HG03066 (cell line): Measurements from ENCODE around the gene OR51M1.
"Not testable (repeated sequence)": the region's sequence is repeated elsewhere in the genome, so short reads cannot be mapped to it uniquely, and the experiment has no call there.

ENCODE experiments used
- ATAC-seq: cut with Tn5 transposase; IDR thresholded peaks from one replicate; pipeline ENCODE4 v1.9.1; 2021; ENCODE audit warnings: low read depth; ENCODE audit not compliant: unreplicated experiment

Gene OR51M1, protein sequence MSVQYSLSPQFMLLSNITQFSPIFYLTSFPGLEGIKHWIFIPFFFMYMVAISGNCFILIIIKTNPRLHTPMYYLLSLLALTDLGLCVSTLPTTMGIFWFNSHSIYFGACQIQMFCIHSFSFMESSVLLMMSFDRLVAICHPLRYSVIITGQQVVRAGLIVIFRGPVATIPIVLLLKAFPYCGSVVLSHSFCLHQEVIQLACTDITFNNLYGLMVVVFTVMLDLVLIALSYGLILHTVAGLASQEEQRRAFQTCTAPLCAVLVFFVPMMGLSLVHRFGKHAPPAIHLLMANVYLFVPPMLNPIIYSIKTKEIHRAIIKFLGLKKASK

DNA sequence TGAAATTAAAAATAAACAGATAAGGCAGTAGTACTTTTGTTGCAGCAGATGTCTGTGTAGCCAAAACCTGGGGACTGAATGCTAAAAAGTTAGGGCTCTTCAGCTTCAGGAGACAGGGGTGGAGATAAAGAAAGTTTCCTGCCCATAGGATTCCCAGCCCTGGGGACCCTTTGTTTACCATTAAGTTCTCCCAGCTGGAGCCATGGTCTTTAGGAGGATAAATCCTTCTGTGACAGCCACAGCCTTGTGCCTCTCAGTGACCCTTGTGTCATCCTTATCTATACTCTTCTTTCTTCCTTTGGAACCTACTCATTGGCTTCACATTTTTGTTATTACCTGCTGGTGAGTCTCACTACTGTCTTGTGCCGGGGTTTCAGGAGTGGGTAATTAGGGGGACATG is at the start of gene OR51M1:
Gene OR51M1, plus strand, starts transcription at position 237 of the 400 bp plus-strand sequence. CDS start 5,587 bp downstream, outside the sequence.
- no peak for ATAC-seq

DNA sequence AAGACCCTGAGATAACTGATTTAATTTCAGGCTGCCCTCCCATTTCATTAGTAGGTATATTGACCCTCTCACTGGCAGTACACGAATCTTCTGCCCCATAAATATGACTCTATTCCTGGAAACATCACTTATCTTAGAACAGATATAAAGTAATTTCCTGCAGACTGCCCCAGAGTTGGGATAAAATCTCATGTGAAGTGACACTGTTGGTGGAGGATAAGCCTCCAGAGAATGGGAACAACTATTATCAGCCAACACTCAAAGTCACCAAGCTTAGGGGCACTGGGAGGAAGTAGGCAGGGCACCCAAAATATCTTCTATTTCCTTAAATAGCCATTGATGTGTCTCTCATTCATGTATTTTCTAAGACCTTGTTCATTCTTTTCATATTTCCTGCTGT is 48.4 kb upstream of the OR51M1 start:
- no peak for ATAC-seq

DNA sequence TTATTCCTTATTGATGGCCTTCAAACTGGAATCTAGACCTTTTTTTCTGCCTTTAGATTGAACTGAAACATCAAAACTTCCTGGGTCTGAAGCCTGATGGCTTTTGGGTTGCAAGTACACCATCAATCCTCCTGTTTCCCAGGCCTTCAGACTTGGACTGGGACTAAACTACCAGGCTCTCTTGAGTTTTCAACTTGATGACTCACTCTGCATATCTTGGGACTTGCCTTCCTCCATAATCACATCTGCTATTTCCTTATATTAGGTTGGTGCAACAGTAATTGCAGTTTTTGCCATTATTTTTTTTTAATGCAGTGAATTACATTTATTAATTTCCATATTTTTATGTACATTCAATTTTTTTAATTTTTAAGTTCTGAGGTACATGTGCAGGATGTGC is 47.3 kb upstream of the OR51M1 start:
- no peak for ATAC-seq

DNA sequence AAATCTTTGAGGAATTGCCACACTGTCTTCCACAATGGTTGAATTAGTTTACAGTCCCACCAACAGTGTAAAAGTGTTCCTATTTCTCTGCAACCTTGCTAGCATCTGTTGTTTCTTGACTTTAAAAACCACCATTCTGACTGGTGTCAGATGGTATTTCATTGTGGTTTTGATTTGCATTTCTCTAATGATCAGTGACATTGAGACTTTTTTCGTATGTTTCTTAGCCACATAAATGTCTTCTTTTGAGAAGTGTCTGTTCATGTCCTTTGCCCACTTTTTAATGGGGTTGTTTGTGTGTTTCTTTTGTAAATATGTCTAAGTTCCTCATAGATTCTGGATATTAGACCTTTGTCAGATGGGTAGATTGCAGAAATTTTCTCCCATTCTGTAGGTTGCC is 46.4 kb upstream of the OR51M1 start:
- not testable (repeated sequence) for ATAC-seq

DNA sequence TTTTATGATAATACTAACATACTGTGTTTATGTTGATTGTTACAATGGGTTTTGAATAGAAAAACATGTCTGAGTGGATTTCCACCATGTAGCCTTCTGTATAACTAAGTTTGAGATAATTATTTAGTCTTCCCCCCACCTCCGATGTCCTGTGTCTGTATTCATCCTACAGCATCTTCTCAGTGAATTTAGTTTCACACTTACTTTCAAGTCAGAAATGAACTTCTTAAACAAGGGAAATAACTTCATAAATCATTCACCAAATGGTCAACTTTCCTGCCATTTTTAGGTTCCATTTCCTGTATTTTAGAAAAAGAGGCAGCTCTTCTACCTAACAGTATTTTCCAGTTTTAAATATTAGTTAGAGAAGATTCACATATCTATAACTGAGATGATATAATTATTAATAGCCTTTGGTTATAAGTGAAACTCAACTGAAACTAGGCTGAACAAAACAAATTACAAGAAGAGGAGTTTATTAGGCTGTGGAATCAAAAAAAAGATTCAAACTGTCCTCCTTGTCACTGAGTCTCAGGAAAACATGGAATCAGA is 43.8 kb upstream of the OR51M1 start:
- peak; percentile 76 for ATAC-seq

DNA sequence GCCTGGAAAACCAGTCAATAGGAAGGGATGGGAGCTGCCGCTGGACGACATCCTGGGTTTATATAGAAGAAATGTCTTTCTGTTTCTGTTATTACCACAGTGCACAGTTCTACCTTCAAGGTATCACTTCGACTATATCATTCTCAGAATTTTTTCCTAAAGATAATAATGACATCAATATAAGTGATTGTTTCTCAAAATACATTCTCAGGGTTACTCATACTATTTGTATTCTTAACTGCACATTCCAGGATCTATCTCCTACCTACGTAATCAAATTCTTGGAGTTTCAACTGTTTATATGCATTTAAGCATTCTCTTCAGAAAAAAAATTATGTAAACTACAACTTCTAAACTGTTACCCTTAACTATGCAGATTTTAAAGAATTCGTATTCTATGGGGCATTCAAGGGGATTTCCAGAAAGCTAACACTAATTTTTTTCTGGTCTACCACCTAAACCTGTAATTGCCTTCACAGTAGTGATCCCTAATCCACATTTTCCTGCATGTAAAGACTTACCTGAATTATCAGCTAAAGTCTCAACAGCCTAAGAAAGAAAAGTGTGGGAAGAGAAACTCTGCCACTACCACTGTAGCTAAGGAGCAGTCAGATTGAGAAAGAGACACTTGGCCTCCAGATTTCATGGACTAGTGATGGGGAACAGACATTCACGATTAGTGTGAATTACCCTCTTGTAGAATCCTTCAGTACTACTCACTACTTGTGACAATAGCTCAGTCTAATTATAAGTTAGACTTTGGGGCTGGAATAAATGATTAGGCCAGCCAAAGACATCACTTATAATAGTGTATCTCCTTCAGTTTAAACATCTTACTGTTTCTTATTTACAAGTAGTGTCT is 39.9 kb upstream of the OR51M1 start, which contains the start of gene OR51B5:
Gene OR51B5, minus strand, starts transcription at position 51 of the 862 bp plus-strand sequence. Its CDS starts 0 bp downstream, at position 51.
- ATAC-seq = no peak

DNA sequence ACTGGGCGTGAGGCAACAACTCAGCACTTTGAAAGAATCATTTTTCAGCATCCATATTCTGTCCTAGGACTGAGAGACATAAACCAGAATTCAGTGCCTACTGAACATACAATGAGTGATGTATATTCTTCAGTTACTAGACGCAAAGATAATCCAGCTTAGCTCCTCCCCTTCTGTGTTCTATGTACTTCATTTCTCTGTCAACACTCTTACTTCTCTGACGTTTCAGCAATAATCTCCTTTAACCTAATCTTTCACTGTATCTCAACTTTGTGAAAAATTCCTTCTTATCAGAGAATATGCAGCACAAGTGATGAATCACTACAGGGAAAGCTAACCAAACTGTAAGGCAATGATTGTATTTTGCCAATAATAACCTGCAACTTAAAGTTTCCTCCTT is 37.8 kb upstream of the OR51M1 start:
- no peak for ATAC-seq

DNA sequence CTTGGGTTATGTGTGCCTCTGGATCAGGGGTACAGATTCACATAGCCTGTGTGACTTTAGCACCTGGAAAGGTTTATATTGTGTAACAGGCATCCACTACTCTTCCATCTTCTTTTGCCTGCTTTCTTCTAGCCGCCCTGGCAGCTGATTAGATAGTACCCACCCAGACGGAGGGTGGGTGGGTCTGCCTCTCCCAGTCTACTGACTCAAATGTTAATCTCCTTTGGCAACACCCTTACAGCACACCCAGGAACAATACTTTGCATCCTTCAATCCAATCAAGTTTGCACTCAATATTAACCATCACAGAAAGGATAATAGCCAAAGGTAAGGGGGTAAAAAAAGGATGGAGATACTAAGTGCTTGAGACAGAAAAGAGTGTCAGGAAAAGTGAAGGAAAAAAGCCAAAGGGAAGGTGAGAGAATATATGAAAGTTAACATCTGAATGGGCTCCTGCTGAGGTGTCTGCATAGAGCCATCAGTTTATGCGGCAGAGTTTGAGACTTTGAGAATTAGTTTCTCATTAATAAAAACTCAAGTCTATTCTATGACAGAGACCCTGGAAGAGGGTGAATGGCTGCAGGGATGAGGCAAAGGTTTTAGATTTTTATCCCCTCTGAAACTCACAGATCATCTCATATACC is 34.9 kb upstream of the OR51M1 start:
- no peak for ATAC-seq

DNA sequence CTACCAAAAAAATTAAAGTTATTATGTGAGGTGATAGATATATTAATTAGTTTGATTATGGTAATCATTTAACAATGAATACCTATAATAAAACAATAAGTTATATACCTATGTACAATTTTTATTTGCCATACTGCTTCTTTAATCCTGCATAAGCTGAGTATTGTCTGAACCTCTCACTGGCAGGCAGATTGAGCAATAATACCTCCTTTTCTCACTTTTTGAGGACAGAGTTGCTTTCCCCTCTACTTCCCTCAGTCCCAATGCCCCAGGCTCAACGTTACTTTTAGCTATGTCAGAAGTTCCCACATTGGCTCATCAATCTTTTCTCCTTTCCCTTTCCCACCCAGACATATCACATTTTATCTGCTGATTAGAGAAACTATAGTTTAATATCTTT is 34.1 kb upstream of the OR51M1 start:
- ATAC-seq = no peak

DNA sequence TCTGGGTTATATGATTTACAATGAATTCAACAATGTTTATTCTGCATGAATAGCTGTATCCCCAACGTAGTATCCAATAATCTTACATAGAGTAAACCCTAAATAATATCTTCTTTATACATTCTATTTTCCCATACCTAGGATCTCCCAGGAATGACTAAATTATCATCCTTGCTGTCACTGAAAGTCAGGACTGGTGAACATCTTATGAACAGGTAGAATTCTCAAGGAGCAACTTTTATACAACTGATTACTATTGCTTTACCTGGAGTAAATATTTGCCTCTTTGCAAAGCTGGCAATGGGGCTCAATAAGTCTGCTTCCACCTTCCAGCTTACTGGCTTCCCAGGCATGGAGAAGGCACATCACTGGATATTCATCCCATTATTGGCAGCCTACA is 32.4 kb upstream of the OR51M1 start, which contains the start of gene OR51B6:
Gene OR51B6, plus strand, starts transcription at position 301 of the 400 bp plus-strand sequence. Its CDS starts 0 bp downstream, at position 301.
- ATAC-seq = no peak

DNA sequence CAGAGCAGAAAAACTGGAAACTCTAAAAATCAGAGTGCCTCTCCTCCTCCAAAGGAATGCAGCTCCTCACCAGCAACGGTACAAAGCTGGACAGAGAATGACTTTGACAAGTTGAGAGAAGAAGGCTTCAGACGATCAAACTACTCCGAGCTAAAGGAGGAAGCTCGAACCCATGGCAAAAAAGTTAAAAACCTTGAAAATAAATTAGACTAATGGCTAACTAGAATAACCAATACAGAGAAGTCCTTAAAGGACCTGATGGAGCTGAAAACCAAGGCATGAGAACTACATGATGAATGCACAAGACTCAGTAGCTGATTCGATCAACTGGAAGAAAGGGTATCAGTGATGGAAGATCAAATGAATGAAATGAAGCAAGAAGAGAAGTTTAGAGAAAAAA is 27.6 kb upstream of the OR51M1 start:
- ATAC-seq = not testable (repeated sequence)

DNA sequence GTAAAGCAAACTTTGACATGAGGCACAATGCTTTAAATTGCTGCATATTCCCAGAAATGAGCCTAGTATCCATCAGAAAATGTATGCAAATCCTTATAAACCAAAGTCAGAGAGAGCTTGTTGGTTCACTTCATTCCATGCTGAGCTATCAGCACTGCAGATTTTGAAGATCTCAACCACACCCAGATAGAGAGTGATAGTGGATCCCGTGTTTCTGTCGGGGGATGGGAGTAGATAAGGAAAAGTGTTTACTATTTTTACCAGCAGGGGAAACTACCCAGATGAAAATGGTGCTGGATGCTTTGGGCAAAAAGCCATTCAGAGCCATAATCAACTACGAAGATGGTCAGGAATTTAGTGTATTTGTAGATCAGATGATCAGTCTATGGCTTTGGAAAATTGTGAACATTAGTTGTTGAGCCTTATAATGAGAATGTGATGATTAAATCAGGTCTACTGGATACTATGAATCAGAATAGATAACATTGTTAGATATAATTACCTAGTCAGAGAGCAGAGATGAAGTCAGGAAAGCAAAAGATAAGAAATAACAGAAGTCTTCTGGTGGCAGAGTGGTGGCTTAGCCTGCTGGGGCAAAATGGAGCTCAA is 21.5 kb upstream of the OR51M1 start:
- no peak for ATAC-seq

DNA sequence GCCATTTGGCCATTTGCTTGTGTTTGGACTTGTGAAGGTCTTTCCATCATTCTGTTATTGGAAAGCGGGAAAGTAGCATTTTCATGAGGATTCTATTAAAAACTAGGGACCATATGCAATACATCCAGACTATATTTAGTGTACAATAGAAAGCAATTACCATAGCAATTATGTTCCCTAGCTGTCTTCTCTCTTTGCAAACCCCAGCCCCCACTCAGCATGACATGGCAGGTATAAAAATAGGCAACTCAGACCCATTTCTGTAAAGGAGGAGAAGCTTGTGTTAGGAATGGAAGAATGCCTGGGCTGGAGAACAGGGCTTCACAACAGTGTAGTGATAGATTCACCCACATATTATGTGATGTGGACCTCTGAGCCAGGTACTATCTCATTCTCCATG is 19.9 kb upstream of the OR51M1 start:
- no peak for ATAC-seq

DNA sequence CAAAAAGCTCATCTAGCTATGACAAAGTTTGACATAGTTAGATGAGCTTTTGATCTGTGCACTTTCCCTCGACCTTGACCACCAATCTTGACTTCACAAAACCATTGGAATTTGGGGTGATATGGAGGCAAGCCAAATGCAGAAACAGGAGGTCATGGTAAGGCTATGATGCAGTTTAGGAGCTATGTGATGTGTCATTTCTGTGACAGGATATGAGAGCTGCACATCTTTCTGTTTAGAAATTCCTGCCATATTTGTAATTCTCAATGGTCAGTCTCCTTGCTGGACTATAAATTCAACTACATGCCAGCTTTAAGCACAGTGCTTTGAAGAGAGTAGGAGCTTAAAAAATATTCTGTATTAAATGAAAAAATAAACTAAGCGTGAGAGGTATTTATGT is 19.4 kb upstream of the OR51M1 start:
- no peak for ATAC-seq

DNA sequence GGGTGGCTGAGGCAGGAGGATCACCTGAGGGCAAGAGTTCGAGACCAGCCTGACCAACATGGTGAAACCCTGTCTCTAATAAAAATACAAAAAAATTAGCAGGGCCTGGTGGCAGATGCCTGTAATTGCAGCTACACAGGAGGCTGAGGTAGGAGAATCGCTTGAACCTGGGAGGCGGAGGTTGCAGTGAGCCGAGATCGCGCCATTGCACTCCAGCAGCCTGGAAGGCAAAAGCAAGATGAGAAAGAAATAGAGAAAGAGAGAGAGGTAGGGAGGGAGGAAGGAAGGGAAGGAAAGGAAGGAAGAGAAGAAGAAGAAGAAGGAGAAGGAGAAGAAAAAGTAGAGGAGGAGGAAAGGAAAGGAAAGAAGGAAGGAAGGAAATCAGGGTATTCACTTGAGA is 17.2 kb upstream of the OR51M1 start:
- ATAC-seq = not testable (repeated sequence)

DNA sequence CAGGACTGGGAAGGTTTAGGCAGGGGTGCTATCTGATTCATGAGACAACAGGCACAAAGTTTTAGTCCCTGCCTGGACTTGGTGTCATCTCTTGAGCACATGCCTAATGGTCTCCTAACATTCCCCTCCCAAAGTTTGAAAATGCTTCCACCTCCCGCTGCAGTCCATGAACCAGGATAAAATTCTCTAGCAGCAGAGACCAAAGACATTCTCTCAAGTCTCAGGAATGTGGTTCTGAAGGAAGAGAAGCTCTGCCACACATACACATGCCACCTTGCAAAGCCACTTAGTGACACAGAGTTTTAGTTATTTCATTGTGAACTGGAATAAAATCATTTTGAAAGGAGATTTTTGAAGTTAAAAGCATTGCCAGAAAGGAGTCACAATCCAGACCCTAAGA is 16.8 kb upstream of the OR51M1 start:
- no peak for ATAC-seq

DNA sequence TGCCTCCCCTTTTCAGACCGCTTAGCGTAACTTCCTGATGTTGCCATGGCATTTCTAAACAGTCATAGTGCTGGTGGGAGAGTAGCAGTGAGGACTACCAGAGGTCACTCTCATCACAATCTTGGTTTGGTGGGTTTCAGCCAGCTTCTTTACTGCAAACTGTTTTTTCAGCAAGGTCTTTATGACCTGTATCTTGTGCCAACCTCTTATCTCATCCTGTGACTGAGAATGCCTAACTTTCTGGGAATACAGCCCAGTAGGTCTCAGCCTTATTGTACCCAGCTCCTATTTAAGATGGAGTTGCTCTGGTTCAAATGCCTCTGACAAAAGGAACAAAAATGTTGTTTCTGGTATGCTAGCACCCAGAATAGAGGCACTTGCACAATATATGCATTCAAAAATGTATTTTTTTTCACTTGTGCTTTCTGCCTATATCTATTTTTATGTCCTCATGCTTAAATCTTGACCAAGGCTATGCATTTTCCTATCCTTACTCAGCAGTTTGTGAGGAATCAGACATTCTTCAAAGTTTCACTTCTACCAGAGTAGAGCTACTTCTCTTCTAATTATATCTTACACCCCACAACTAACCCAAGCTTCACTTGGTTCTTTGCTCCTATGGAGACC is 16.1 kb upstream of the OR51M1 start:
- ATAC-seq = peak; percentile 45

DNA sequence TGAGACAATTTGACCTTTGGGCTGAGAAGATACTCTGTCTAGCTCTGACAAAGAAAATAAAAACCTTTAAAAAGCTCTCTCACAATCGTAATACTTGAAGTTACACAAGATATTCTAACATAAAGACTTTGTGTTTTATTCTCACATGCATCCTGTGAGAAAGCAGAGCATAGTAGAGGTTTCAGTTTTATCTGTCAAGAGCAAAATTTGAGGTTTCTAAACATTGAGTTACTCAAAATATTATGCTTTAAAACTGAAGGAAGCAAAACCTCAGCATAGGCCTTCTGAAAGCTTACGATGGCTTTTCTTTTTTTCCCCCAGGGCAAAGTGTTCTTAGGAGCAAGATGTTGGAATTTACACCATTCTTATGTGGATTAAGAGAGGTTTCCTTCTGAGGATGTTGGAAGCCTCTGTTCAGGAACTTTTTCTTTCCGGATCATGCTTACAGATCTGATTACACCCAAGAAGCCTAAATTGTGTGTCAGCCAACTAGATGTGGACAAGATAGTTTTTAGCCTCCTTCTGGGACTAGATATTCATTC is 15.0 kb upstream of the OR51M1 start:
- peak; percentile 60 for ATAC-seq

DNA sequence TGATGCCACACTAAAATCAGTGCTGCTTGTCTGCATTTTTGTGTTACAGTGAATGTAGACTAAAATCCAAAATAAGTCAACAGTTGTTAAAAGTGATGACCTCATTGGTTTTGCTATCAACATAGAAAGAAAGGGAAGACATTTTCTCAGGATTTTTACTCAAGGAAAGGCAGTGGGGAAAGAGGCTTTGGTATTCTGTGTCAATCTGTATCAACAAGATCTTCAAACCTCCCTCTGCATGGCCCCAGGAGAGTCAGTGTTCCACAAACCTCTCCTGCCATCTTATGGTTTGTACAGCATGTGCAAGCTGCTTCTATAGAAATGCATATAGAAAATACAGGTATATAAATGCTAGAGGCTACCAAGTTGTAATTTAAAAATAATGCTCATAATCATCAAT is 13.8 kb upstream of the OR51M1 start:
- ATAC-seq = no peak
